GM04503 (cell line): ENCODE measurements around the gene EGFL8.
"Not testable (repeated sequence)": the region's sequence is repeated elsewhere in the genome, so short reads cannot be mapped to it uniquely, and the experiment has no call there.

Source experiments
- DNase-seq: peaks from one replicate; pipeline ENCODE4 v3.0.0-alpha.2; 2012; ENCODE audit warnings: low read depth

Gene EGFL8

GRCh38 chr6:32196682-32197616, 32.6 kb downstream of the EGFL8 start:
- DNase-seq: no peak

DNA sequence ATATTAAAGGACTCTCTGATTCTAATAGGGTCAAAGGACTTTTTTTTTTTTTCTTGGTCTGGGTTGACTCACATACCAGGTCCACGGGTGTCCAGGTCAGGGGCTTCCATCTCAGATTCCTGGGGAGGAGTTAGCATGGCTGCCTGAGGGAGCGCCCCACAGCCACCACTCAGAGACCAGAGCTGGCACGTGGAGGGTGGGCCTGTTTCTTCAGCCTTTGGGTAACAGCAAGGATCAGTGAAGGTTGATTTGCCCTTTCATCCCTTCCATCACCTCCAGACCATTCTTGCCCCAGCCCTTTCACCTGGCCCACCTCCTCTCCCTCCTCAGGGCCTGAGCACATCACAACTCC, 33.9 kb downstream of the EGFL8 start:
- DNase-seq: no peak

DNA sequence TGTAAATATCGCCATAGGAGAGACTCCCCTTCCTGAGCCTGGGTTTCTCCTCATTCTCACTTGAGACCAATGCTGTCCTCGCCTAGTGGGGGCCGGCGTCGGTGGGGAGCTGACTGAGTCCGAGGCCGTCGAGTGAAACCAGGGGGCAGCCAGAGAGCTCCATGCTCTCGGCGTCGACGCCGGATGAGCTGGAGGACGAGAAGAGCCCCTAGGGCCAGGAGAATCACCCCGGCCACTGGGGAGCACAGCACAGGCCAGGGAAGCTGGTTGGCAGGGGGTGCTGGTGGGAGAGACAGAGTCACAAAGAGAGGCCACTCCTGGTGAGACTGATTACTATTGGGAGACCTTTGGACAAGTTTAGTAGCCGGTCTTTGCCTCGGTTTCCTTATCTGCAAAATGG, 34.5 kb downstream of the EGFL8 start:
- DNase-seq: no peak

GRCh38 chr6:32200711-32201475, 36.5 kb downstream of the EGFL8 start:
- DNase-seq: no peak

- no peak for DNase-seq
Observed at GRCh38 chr6:32202186-32202585, 37.8 kb downstream of the EGFL8 start.

DNA sequence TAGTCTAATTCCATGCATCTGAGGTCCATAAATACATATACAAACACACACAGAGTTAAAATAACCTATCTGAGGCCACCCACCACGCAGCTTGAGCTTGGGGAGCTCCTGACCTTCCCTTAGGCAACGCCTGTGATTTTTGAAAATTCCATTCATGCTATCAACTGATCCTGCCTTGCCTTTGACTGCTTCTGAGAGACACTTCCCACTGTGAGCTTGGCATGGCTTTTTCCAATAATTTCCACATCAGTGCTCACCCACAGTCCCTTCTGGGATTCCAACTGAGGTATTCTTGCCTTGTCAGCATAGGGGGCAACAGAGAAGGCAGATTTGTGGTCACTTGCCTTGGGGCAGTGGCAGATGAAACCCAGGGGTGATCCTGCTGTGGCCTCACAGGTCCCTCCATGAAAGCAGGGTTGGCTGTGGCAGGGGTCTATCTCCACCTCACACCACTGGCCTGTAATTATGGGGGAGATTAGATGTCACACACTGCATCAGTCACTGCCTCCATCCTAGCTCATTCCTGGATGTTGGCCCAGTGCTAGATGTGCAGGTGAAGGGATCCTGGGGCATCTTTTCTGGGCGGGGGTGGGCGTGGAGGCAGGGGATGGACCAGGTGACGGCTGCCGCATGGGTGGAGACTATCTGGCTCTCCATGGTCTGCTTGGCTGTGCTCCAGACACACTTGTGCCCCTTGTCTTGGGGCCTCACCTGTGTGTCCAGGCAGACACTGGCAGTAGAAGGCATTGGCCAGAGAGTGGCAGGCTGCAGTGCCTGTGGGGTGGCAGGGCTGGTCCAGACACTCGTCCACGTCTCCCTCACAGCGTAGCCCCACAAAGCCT, 39.3 kb downstream of the EGFL8 start:
- DNase-seq: no peak

GRCh38 chr6:32204268-32204715, 39.9 kb downstream of the EGFL8 start:
- DNase-seq: no peak

DNA sequence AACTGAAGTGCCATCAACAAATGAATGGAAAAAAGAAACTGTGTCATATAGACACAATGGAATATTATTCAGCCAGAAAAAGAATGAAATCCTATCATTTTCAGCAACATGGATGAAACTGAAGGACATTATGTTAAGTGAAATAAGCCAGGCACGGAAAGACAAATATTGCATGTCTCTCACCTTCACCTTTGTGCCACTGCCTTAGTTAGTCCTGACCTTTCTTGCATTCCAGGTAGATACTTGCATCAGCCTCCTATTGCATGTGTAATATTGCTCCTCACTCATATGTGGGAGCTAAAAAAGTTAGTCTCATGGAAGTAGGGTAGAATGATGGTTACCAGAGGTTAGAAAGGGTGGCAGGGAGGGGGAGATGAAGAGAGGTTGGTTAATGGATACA, 44.6 kb downstream of the EGFL8 start:
- no peak for DNase-seq

- DNase-seq: no peak
Observed at GRCh38 chr6:32210191-32210601, 45.8 kb downstream of the EGFL8 start.

GRCh38 chr6:32211432-32211831, 47.0 kb downstream of the EGFL8 start:
- not testable (repeated sequence) for DNase-seq

DNA sequence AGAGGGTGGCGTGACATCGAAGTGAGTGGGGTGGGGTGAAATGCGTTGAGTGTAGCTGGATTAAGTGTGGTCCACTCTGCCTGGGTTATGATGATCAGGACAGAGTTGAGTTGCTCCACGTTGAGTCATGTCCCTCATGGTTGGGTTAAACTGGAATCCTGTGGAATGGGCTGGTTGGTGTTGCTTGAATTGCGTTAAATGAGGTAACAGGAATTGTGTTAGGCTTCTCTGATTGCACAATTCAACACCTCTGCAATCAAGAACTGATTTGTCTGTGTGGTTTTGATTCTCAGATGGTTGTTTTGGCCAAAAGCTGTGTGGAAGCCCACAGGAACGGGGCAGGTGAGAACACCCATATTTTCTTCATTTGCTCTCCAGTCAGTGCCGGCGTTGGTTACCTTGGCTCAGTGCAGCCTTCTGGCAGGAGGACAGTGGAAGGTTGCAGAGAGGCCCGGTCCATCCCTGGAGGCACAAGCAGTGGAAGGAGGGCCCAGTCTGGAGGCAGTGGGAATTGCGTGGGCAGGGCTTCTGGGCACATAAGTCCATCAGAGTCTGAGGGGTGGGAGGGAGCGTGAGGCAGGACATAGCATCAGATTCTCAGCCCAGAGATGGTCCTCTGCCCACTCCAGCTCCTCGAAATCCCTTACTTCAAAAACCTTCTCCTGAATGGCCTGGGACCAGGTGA, 47.8 kb downstream of the EGFL8 start:
- DNase-seq: no peak

DNA sequence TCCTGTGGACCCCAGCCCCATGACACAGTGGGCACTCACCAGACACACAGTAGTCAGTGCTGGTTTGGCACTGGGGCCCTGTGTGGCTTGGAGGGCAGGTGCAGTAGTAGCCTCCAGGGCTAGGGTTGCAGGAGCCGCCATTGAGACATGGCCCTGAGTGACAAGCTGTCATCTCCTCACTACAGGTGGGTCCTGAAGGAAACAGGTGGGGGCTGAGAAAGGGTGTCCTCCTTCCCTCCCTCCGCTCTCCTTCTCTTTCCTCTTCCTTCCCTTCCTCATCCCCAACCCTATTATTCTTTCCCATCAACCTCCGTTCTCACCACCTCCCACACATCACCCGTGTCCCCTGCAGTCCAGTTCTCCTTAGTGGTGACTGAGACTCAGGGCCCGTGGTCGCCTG, 49.3 kb downstream of the EGFL8 start:
- DNase-seq: no peak

- no peak for DNase-seq
Observed at GRCh38 chr6:32214126-32214525, 49.7 kb downstream of the EGFL8 start.

GRCh38 chr6:32215617-32216016, 51.2 kb downstream of the EGFL8 start:
- DNase-seq: no peak

DNA sequence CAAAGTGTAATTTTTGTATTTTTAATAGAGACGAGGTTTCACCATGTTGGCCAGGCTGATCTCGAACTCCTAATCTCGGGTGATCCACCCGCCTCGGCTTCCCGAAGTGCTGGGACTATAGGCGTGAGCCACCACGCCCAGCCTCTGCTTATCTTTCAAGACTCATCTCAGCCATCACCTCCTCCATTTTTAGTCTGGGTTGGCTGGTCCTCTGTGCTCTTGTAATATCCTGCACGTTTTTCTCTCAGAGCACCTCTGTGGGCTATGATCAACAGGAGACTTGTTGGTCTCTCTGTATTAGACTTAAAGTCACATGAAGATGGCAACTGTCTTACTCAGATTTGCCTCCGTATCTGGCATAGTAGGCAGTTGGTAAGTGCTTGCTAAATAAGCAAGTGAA, 51.9 kb downstream of the EGFL8 start:
- DNase-seq: no peak

DNA sequence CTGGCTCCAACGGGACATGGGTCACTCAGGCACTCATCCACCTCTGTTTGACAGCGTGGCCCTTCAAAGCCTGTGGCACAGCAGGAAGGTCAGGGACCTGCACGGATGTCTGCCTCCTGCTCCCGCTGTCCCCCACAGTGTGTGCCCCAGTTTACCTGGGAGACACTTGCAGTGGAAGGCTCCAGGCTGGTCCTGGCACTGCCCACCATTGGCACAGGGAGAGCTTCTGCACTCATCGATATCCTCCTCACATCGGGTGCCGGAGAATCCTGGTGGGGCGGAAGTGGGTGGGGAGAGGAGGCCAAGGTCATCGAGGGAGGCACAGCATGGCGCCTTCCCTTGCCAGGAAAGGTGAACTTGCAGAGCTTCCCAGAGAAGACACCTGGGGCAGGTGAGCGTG, 52.6 kb downstream of the EGFL8 start:
- DNase-seq: no peak
